ENCODE measurements around the gene SUGCT. TPM values are rescaled to one million over a fixed set of nuclear protein-coding genes. Genes with fewer than 3 reads are reported as not detected.
A peak's percentile ranks its signal among the peaks of the same experiment; 100 is the strongest.
"Not testable (repeated sequence)": the region's sequence is repeated elsewhere in the genome, so short reads cannot be mapped to it uniquely, and the experiment has no call there.

SUGCT gene
- polyA plus RNA-seq, 1 donor: 18.8 TPM

GRCh38 chr7:40239755-40240303 is 105.0 kb downstream of the SUGCT start:
- Histone ChIP-seq H3K27me3 (ENCODE audit: control insufficient read depth, insufficient read depth, low read length) (no peaks in the 10 kb centered on the region), H3K4me3 (ENCODE audit: low read length) (no peak overlapping the region), H3K27ac (ENCODE audit: low read length) (no peak overlapping the region), H3K36me3 (ENCODE audit: control insufficient read depth, insufficient read depth, low read length) (no peaks in the 10 kb centered on the region), H3K4me1 (ENCODE audit: control insufficient read depth, insufficient read depth, low read length) (peaks cover 6% of the 10 kb centered on the region), H3K9me3 (ENCODE audit: control insufficient read depth, low read depth, low read length) (no peaks in the 10 kb centered on the region)
- 13% methylated on average over 1 of the region's 7 CpGs for WGBS (ENCODE audit: insufficient coverage, low lambda C conversion rate)
- DNase-seq: peak in 1 of 2 donors; percentile 32

- Histone ChIP-seq H3K36me3 (ENCODE audit: control insufficient read depth, insufficient read depth, low read length) (no peaks in the 10 kb centered on the region), H3K4me3 (ENCODE audit: low read length) (no peak overlapping the region), H3K4me1 (ENCODE audit: control insufficient read depth, insufficient read depth, low read length) (peaks cover 6% of the 10 kb centered on the region), H3K27me3 (ENCODE audit: control insufficient read depth, insufficient read depth, low read length) (no peaks in the 10 kb centered on the region), H3K27ac (ENCODE audit: low read length) (no peak overlapping the region), H3K9me3 (ENCODE audit: control insufficient read depth, low read depth, low read length) (no peaks in the 10 kb centered on the region)
- WGBS (ENCODE audit: insufficient coverage, low lambda C conversion rate): 83% methylated on average over 1 of the region's 1 CpG
- no peak for DNase-seq
Observed at GRCh38 chr7:40243076-40243475, 108.3 kb downstream of the SUGCT start.

GRCh38 chr7:40244226-40244625 is 109.4 kb downstream of the SUGCT start:
- 80% methylated on average over 2 of the region's 4 CpGs for WGBS (ENCODE audit: insufficient coverage, low lambda C conversion rate)
- Histone ChIP-seq H3K27me3 (ENCODE audit: control insufficient read depth, insufficient read depth, low read length) (no peaks in the 10 kb centered on the region), H3K27ac (ENCODE audit: low read length) (no peak overlapping the region), H3K36me3 (ENCODE audit: control insufficient read depth, insufficient read depth, low read length) (no peaks in the 10 kb centered on the region), H3K4me1 (ENCODE audit: control insufficient read depth, insufficient read depth, low read length) (peaks cover 6% of the 10 kb centered on the region), H3K9me3 (ENCODE audit: control insufficient read depth, low read depth, low read length) (no peaks in the 10 kb centered on the region), H3K4me3 (ENCODE audit: low read length) (no peak overlapping the region)
- DNase-seq: no peak

GRCh38 chr7:40248681-40249080 is 113.9 kb downstream of the SUGCT start:
- H3K36me3 ChIP-seq (ENCODE audit: control insufficient read depth, insufficient read depth, low read length): no peaks in the 10 kb centered on the region
- WGBS (ENCODE audit: insufficient coverage, low lambda C conversion rate): no CpG with 5 or more reads among the region's 8 CpGs
- no peaks in the 10 kb centered on the region for H3K27me3 ChIP-seq (ENCODE audit: control insufficient read depth, insufficient read depth, low read length)
- H3K4me3 ChIP-seq (ENCODE audit: low read length): no peak overlapping the region
- H3K27ac ChIP-seq (ENCODE audit: low read length): no peak overlapping the region
- no peaks in the 10 kb centered on the region for H3K9me3 ChIP-seq (ENCODE audit: control insufficient read depth, low read depth, low read length)
- no peak for DNase-seq
- no peaks in the 10 kb centered on the region for H3K4me1 ChIP-seq (ENCODE audit: control insufficient read depth, insufficient read depth, low read length)

GRCh38 chr7:40253444-40253843 is 118.6 kb downstream of the SUGCT start:
- not testable (repeated sequence) for H3K9me3 ChIP-seq (ENCODE audit: control insufficient read depth, low read depth, low read length); H3K4me3 ChIP-seq (ENCODE audit: low read length); H3K36me3 ChIP-seq (ENCODE audit: control insufficient read depth, insufficient read depth, low read length); H3K27ac ChIP-seq (ENCODE audit: low read length); DNase-seq; H3K4me1 ChIP-seq (ENCODE audit: control insufficient read depth, insufficient read depth, low read length); H3K27me3 ChIP-seq (ENCODE audit: control insufficient read depth, insufficient read depth, low read length)
- WGBS (ENCODE audit: insufficient coverage, low lambda C conversion rate): 100% methylated on average over 1 of the region's 11 CpGs

- Histone ChIP-seq H3K4me3 (ENCODE audit: low read length) (no peak overlapping the region), H3K36me3 (ENCODE audit: control insufficient read depth, insufficient read depth, low read length) (no peaks in the 10 kb centered on the region), H3K4me1 (ENCODE audit: control insufficient read depth, insufficient read depth, low read length) (no peaks in the 10 kb centered on the region), H3K27ac (ENCODE audit: low read length) (no peak overlapping the region), H3K27me3 (ENCODE audit: control insufficient read depth, insufficient read depth, low read length) (no peaks in the 10 kb centered on the region), H3K9me3 (ENCODE audit: control insufficient read depth, low read depth, low read length) (no peaks in the 10 kb centered on the region)
- 0% methylated on average over 2 of the region's 3 CpGs for WGBS (ENCODE audit: insufficient coverage, low lambda C conversion rate)
- no peak for DNase-seq
Observed at GRCh38 chr7:40263752-40264390, 129.1 kb downstream of the SUGCT start.

- no peak overlapping the region for H3K4me3 ChIP-seq (ENCODE audit: low read length)
- H3K36me3 ChIP-seq (ENCODE audit: control insufficient read depth, insufficient read depth, low read length): no peaks in the 10 kb centered on the region
- WGBS (ENCODE audit: insufficient coverage, low lambda C conversion rate): 71% methylated on average over 1 of the region's 1 CpG
- no peak for DNase-seq
- H3K27ac ChIP-seq (ENCODE audit: low read length): no peak overlapping the region
- no peaks in the 10 kb centered on the region for H3K27me3 ChIP-seq (ENCODE audit: control insufficient read depth, insufficient read depth, low read length)
- H3K9me3 ChIP-seq (ENCODE audit: control insufficient read depth, low read depth, low read length): no peaks in the 10 kb centered on the region
- no peaks in the 10 kb centered on the region for H3K4me1 ChIP-seq (ENCODE audit: control insufficient read depth, insufficient read depth, low read length)
Observed at GRCh38 chr7:40267583-40267982, 132.8 kb downstream of the SUGCT start.

- H3K27me3 ChIP-seq (ENCODE audit: control insufficient read depth, insufficient read depth, low read length); H3K4me3 ChIP-seq (ENCODE audit: low read length); DNase-seq; H3K36me3 ChIP-seq (ENCODE audit: control insufficient read depth, insufficient read depth, low read length); H3K9me3 ChIP-seq (ENCODE audit: control insufficient read depth, low read depth, low read length); H3K27ac ChIP-seq (ENCODE audit: low read length); H3K4me1 ChIP-seq (ENCODE audit: control insufficient read depth, insufficient read depth, low read length): not testable (repeated sequence)
- 100% methylated on average over 1 of the region's 5 CpGs for WGBS (ENCODE audit: insufficient coverage, low lambda C conversion rate)
Observed at GRCh38 chr7:40268810-40269209, 134.0 kb downstream of the SUGCT start.

GRCh38 chr7:40276061-40276460 is 141.3 kb downstream of the SUGCT start:
- WGBS (ENCODE audit: insufficient coverage, low lambda C conversion rate): 90% methylated on average over 2 of the region's 2 CpGs
- Histone ChIP-seq H3K4me1 (ENCODE audit: control insufficient read depth, insufficient read depth, low read length) (no peaks in the 10 kb centered on the region), H3K36me3 (ENCODE audit: control insufficient read depth, insufficient read depth, low read length) (no peaks in the 10 kb centered on the region), H3K9me3 (ENCODE audit: control insufficient read depth, low read depth, low read length) (no peaks in the 10 kb centered on the region), H3K4me3 (ENCODE audit: low read length) (no peak overlapping the region), H3K27ac (ENCODE audit: low read length) (no peak overlapping the region), H3K27me3 (ENCODE audit: control insufficient read depth, insufficient read depth, low read length) (no peaks in the 10 kb centered on the region)
- DNase-seq: no peak

- Histone ChIP-seq H3K4me3 (ENCODE audit: low read length) (no peak overlapping the region), H3K27me3 (ENCODE audit: control insufficient read depth, insufficient read depth, low read length) (no peaks in the 10 kb centered on the region), H3K27ac (ENCODE audit: low read length) (no peak overlapping the region), H3K36me3 (ENCODE audit: control insufficient read depth, insufficient read depth, low read length) (no peaks in the 10 kb centered on the region), H3K9me3 (ENCODE audit: control insufficient read depth, low read depth, low read length) (no peaks in the 10 kb centered on the region), H3K4me1 (ENCODE audit: control insufficient read depth, insufficient read depth, low read length) (no peaks in the 10 kb centered on the region)
- WGBS (ENCODE audit: insufficient coverage, low lambda C conversion rate): no CpG with 5 or more reads among the region's 2 CpGs
- no peak for DNase-seq
Observed at GRCh38 chr7:40279991-40280390, 145.2 kb downstream of the SUGCT start.

GRCh38 chr7:40282858-40283257 is 148.1 kb downstream of the SUGCT start:
- DNase-seq: no peak
- Histone ChIP-seq H3K4me1 (ENCODE audit: control insufficient read depth, insufficient read depth, low read length) (no peaks in the 10 kb centered on the region), H3K27ac (ENCODE audit: low read length) (no peak overlapping the region), H3K27me3 (ENCODE audit: control insufficient read depth, insufficient read depth, low read length) (no peaks in the 10 kb centered on the region), H3K36me3 (ENCODE audit: control insufficient read depth, insufficient read depth, low read length) (no peaks in the 10 kb centered on the region), H3K4me3 (ENCODE audit: low read length) (no peak overlapping the region), H3K9me3 (ENCODE audit: control insufficient read depth, low read depth, low read length) (no peaks in the 10 kb centered on the region)
- WGBS (ENCODE audit: insufficient coverage, low lambda C conversion rate): no CpG with 5 or more reads among the region's 2 CpGs
